Retina (tissue), 1 donor: Measurements from ENCODE around the gene ISY1.

Experiments used
- DNase-seq: peaks from one replicate; pipeline ENCODE4 v3.0.0-alpha.2; 2016

Gene ISY1

DNA sequence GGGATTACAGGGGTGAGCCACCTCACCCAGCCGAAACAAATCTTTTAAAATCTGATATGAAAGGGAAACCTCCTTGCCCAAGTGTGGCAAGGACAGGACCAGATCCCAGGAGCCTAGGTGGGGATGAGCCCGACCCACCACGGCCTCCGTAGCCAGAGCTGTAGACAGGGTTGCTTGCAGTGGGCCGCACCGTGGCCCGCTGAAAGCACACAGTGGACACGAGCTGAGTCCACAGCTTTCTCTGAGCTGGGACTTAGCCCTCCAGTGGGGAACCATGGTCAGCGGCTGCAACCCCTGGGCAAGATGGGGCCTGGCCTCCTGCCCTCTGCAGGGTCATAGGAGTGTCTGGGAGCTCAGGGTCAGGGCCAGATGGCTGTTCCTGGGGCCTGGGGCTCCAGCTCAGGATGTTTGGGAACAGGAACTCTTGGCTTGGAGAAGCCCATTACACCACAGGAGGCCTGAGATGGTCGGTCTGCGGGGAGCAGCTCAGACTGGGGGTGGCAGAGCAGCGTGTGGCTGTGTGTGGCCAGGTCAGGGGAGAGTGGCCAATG, 75.6 kb downstream of the ISY1 start:
- DNase-seq = no peak

DNA sequence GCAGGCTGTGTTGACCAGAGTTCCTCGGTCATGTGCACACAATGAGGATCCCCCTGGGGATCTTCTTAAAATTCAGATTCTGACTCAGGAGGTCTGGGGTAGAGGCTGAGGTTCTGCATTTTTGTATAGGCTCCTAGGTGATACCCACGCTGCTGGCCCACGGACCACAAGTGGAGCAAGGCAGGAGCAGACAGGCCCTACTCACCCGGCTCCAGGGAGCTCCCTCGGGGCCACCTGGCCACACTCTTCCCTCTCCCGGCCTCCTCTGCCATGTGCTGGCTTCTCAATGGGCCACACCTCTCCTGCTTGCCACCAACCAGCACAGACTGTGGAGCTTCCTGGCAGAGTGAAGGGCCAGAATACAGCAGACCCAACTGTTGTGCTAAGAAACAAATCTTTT, 76.4 kb downstream of the ISY1 start:
- DNase-seq = no peak

DNA sequence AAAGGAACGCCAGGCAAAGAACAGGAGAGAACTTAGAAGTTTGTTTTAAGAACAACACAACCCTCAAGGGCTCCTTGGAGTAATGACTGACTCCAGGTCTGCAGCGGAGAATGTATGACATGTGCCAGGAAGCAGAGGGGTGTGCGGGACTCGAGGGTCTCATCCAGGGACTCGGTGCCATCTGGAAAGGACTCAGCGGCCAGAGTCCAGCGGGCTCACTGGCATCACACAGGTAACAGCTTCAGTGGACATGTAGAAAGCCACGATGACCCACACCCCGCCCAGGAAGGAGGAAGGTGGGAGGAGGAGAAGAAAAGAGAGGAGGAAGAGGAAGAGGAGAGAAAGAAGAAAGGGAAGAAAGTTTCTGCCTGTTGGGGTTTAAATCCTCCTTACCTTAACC, 78.8 kb downstream of the ISY1 start:
- no peak for DNase-seq

DNA sequence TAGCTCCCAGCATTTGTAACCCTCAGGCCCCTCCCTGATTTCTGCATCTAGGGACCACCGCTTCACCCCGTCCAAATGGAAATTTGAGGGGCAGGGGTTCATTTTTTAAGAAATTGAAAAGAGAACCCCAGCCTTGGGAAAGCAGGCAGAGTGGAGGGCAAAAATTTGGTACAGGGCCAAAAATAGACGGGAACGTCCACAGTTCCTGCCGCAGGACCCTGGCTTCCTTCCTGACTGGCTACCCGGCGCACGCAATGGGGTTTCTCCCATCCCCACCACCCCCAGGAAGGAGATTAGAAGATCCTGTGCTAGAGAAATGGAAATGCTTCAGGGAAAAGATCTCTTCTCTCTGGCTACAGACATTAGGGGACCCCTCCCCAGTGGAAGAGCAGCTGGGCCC, 79.4 kb downstream of the ISY1 start:
- DNase-seq = no peak

DNA sequence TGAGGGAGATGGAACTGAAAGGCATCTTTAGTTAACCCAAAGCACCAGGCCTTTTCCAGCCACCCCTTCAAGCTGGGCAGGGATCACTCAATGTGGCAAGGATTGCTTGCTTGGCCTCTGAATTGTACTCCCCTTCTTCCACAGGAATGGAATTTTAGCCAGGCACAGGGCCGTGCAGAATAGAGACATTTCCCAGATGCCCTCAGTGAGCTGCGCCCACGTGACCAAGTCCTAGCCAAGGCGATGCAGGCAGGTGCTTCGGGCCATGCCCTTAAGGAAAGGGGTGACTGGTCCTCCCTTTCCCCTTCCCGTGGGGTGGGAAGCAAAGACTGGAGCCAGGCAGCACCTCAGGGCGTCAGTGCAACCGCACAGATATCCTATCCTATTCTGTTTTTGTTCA, 82.4 kb downstream of the ISY1 start:
- no peak for DNase-seq
